ENCODE results near the gene DNAH1. TPM values are rescaled to one million over a fixed set of nuclear protein-coding genes. Genes with fewer than 3 reads are reported as not detected.

Gene DNAH1
- total RNA-seq, 1 experiment from 2014 or later, result 5.5 TPM

GRCh38 chr3:52380023-52380422 is 63.9 kb downstream of the DNAH1 start:
- CTCF ChIA-PET, result no interaction called here
- no peaks in the 10 kb centered on the region for H3K79me2 ChIP-seq (ENCODE audit: insufficient read depth, low read length)
- no peaks in the 10 kb centered on the region for H4K20me1 ChIP-seq (ENCODE audit: insufficient read depth)
- no peaks in the 10 kb centered on the region for H3K9me3 ChIP-seq (ENCODE audit: control insufficient read depth in 1 of 2, insufficient read depth in 1 of 2, low read depth in 1 of 2, low read length in 2 of 2)
- TF ChIP-seq RAD21 (IDR thresholded peaks at IDR 0.05; ENCODE audit: low read depth), result no peak
- TF ChIP-seq EZH2phosphoT487 (IDR thresholded peaks at IDR 0.05; ENCODE audit: borderline replicate concordance), result no peak
- no peak for TF ChIP-seq ATF3 (IDR thresholded peaks at IDR 0.05)
- TF ChIP-seq SP1 (IDR thresholded peaks at IDR 0.05; ENCODE audit: low read depth), result no peak
- TF ChIP-seq, protein P1, sequence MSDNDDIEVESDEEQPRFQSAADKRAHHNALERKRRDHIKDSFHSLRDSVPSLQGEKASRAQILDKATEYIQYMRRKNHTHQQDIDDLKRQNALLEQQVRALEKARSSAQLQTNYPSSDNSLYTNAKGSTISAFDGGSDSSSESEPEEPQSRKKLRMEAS (IDR thresholded peaks at IDR 0.05), result no peak
- no peak for DNase-seq (ENCODE audit: low read depth, low spot score)
- H3K4me2 ChIP-seq (ENCODE audit: low read length), result no peak overlapping the region
- H2AFZ ChIP-seq (ENCODE audit: low read depth, low read length, poor library complexity, severe bottlenecking), result no peak overlapping the region
- ATAC-seq, result no peak
- no peak overlapping the region for H3K9ac ChIP-seq (ENCODE audit: low read length)
- no peak overlapping the region for H3K27ac ChIP-seq (ENCODE audit: low read depth, low read length)
- H3K9me2 ChIP-seq (ENCODE audit: insufficient read depth), result no peaks in the 10 kb centered on the region
- BruUV-seq (replicated peaks), result no TSS peak
- RAD21 ChIA-PET (ENCODE audit: low non-redundant PET in 1 of 2, low total read pairs in 2 of 2, uncharacterized antibody in 2 of 2, unreplicated experiment in 2 of 2), result no interaction called here
- H3K36me3 ChIP-seq (ENCODE audit: control insufficient read depth in 1 of 2, insufficient read depth in 2 of 2, low read length in 2 of 2), result no peaks in the 10 kb centered on the region
- H3K4me3 ChIP-seq (replicated peaks in 1 of 2; ENCODE audit: low read depth in 1 of 2, low read length in 2 of 2), result no peak overlapping the region
- H3K4me1 ChIP-seq (ENCODE audit: control insufficient read depth in 1 of 2, insufficient read depth in 2 of 2, low read length in 2 of 2), result peaks cover 5 to 6% of the 10 kb centered on the region in 2 experiments; a peak in 3 of 4 replicates
- intact Hi-C loops (cut with micrococcal nuclease), result no loop called here
- POLR2A ChIA-PET, result no interaction called here
- H3K27me3 ChIP-seq (ENCODE audit: insufficient read depth, low read length), result no peaks in the 10 kb centered on the region

DNA sequence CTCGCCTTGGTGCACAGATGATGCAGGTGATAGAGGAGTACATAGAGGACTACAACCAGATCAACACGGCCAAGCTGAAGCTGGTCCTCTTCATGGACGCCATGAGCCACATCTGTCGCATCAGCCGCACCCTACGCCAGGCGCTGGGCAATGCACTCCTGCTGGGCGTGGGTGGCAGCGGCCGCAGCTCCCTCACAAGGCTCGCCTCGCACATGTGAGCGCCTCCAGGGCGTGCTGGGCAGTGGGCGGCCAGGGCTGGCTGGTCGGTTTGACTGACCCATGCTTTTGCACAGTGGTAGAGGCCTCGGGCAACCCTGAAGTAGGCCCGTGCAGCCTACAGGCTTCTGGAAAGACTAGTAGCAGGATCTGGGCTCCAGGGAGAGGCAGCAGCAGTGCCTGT is 65.5 kb downstream of the DNAH1 start:
- ChIA-PET CTCF (no interaction called here), RAD21 (ENCODE audit: low non-redundant PET in 1 of 2, low total read pairs in 2 of 2, uncharacterized antibody in 2 of 2, unreplicated experiment in 2 of 2) (no interaction called here), POLR2A (no interaction called here)
- Histone ChIP-seq H3K9ac (ENCODE audit: low read length) (no peak overlapping the region), H3K36me3 (ENCODE audit: control insufficient read depth in 1 of 2, insufficient read depth in 2 of 2, low read length in 2 of 2) (no peaks in the 10 kb centered on the region), H3K79me2 (ENCODE audit: insufficient read depth, low read length) (no peaks in the 10 kb centered on the region), H3K27me3 (ENCODE audit: insufficient read depth, low read length) (no peaks in the 10 kb centered on the region), H3K9me3 (ENCODE audit: control insufficient read depth in 1 of 2, insufficient read depth in 1 of 2, low read depth in 1 of 2, low read length in 2 of 2) (no peaks in the 10 kb centered on the region), H3K4me1 (ENCODE audit: control insufficient read depth in 1 of 2, insufficient read depth in 2 of 2, low read length in 2 of 2) (peaks cover 6 to 11% of the 10 kb centered on the region in 2 experiments; a peak in 3 of 4 replicates), H2AFZ (ENCODE audit: low read depth, low read length, poor library complexity, severe bottlenecking) (no peak overlapping the region), H4K20me1 (ENCODE audit: insufficient read depth) (no peaks in the 10 kb centered on the region), H3K4me2 (ENCODE audit: low read length) (no peak overlapping the region), H3K4me3 (replicated peaks in 1 of 2; ENCODE audit: low read depth in 1 of 2, low read length in 2 of 2) (no peak overlapping the region), H3K9me2 (ENCODE audit: insufficient read depth) (no peaks in the 10 kb centered on the region), H3K27ac (ENCODE audit: low read depth, low read length) (no peak overlapping the region)
- ATAC-seq (no peak), DNase-seq (ENCODE audit: low read depth, low spot score) (no peak)
- BruUV-seq (replicated peaks), result no TSS peak
- no peak for TF ChIP-seq EGR1 (IDR thresholded peaks at IDR 0.05; ENCODE audit: low read depth)
- no peak for TF ChIP-seq ZFX (IDR thresholded peaks at IDR 0.05)
- no peak for TF ChIP-seq SIN3A (IDR thresholded peaks at IDR 0.05; ENCODE audit: low read depth)
- TF ChIP-seq SRF (IDR thresholded peaks at IDR 0.05; ENCODE audit: low read depth), result no peak
- TF ChIP-seq REST (IDR thresholded peaks at IDR 0.05; ENCODE audit: low read depth), result no peak
- TF ChIP-seq ZBTB33 (IDR thresholded peaks at IDR 0.05; ENCODE audit: extremely low read depth, insufficient replicate concordance, low read length), result no peak
- intact Hi-C loops (cut with micrococcal nuclease), result no loop called here
